ENCODE measurements around the gene CHRND. TPM values are rescaled to one million over a fixed set of nuclear protein-coding genes. Genes with fewer than 3 reads are reported as not detected.

The CHRND gene
- total RNA-seq, 1 experiment from 2014 or later, result not detected

DNA sequence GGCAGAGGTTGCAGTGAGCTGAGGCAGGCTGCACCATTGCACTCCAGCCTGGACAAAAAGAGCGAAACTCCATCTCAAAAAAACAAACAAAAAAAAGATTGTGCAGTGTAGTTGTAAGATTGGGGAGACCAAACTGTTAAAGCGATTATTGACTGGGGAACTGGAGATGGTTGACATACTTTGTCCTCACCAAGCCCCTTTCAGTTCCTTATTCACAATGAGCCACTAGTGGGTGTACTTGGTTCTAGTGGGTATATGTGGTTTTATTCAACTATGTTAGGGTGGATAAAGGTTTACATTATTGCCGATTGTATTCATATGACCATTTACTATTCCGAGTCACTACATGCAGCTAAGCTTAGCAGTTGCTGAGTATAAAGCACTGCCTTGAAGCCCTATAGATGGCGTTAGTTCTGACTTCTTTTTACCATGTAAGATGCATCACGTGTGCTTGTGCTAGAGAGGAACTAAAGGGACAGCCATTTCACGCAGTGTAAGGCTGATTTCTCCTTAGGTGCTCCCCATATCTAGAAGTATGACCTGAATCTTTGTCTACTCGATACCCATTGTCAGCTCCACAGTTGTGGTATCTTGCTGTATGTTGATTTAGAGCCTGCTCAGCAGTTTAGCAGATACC, 36.7 kb downstream of the CHRND start:
- no TSS peak for BruUV-seq (replicated peaks)
- H3K4me3 ChIP-seq (ENCODE audit: low read depth, low read length), result no peak overlapping the region
- Mint-ChIP-seq H3K36me3 (ENCODE audit: insufficient read depth, unreplicated experiment) (peaks cover 40% of the 10 kb centered on the region), H3K4me1 (ENCODE audit: low read depth, unreplicated experiment) (no peaks in the 10 kb centered on the region), H3K9me3 (ENCODE audit: unreplicated experiment) (no peaks in the 10 kb centered on the region), H3K27me3 (ENCODE audit: insufficient read depth, unreplicated experiment) (no peaks in the 10 kb centered on the region), H3K4me3 (ENCODE audit: unreplicated experiment) (no peak overlapping the region), H3K27ac (ENCODE audit: unreplicated experiment) (no peak overlapping the region)
- no peaks in the 10 kb centered on the region for H3K4me1 ChIP-seq
- DNase-seq, result no peak
- no peaks in the 10 kb centered on the region for H3K36me3 ChIP-seq (ENCODE audit: control insufficient read depth, insufficient read depth, low read length)
- H3K9me3 ChIP-seq, result no peaks in the 10 kb centered on the region
- H3K27me3 ChIP-seq (replicated peaks; ENCODE audit: control insufficient read depth, insufficient read depth, low read length), result no peaks in the 10 kb centered on the region
- intact Hi-C loops (cut with micrococcal nuclease; ENCODE audit: unreplicated experiment), result no loop called here
- ChIA-PET POLR2A (no interaction called here), CTCF (no interaction called here)
- TF ChIP-seq, protein P1, sequence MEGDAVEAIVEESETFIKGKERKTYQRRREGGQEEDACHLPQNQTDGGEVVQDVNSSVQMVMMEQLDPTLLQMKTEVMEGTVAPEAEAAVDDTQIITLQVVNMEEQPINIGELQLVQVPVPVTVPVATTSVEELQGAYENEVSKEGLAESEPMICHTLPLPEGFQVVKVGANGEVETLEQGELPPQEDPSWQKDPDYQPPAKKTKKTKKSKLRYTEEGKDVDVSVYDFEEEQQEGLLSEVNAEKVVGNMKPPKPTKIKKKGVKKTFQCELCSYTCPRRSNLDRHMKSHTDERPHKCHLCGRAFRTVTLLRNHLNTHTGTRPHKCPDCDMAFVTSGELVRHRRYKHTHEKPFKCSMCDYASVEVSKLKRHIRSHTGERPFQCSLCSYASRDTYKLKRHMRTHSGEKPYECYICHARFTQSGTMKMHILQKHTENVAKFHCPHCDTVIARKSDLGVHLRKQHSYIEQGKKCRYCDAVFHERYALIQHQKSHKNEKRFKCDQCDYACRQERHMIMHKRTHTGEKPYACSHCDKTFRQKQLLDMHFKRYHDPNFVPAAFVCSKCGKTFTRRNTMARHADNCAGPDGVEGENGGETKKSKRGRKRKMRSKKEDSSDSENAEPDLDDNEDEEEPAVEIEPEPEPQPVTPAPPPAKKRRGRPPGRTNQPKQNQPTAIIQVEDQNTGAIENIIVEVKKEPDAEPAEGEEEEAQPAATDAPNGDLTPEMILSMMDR (IDR thresholded peaks at IDR 0.05; ENCODE audit: insufficient read depth in 1 of 2, low read depth in 1 of 2, low read length in 1 of 2, severe bottlenecking in 1 of 2, unreplicated experiment in 1 of 2), result no peak

DNA sequence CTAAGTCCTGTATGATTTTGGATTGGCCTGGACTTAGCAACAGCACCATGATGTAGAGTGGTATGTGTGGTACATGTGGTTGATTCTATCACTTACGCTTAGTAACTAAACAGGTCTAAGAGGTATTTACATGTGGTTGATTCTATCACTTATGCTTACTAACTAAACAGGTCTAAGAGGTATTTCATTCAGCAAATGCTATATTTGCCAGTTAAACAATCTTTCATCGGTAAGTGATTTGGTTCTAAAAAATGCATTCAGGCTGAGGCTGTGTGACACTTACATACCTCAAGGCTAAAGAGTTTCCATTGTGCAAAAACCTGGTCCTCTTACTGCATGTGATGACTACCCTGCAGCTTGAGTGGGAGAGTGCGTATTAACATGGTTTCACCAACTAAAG, 37.6 kb downstream of the CHRND start:
- H3K36me3 Mint-ChIP-seq (ENCODE audit: insufficient read depth, unreplicated experiment), result peaks cover 39% of the 10 kb centered on the region
- intact Hi-C loops (cut with micrococcal nuclease; ENCODE audit: unreplicated experiment), result no loop called here
- H3K4me3 Mint-ChIP-seq (ENCODE audit: unreplicated experiment), result no peak overlapping the region
- H3K27me3 ChIP-seq (replicated peaks; ENCODE audit: control insufficient read depth, insufficient read depth, low read length), result no peaks in the 10 kb centered on the region
- BruUV-seq (replicated peaks), result no TSS peak
- TF ChIP-seq, protein P1 (IDR thresholded peaks at IDR 0.05; ENCODE audit: insufficient read depth in 1 of 2, low read depth in 1 of 2, low read length in 1 of 2, severe bottlenecking in 1 of 2, unreplicated experiment in 1 of 2), result no peak
- H3K4me3 ChIP-seq (ENCODE audit: low read depth, low read length), result no peak overlapping the region
- no peaks in the 10 kb centered on the region for H3K9me3 ChIP-seq
- no peak for DNase-seq
- CTCF ChIA-PET, result no interaction called here
- H3K4me1 Mint-ChIP-seq (ENCODE audit: low read depth, unreplicated experiment), result no peaks in the 10 kb centered on the region
- H3K27ac Mint-ChIP-seq (ENCODE audit: unreplicated experiment), result no peak overlapping the region
- no peaks in the 10 kb centered on the region for H3K27me3 Mint-ChIP-seq (ENCODE audit: insufficient read depth, unreplicated experiment)
- POLR2A ChIA-PET, result no interaction called here
- H3K4me1 ChIP-seq, result no peaks in the 10 kb centered on the region
- no peaks in the 10 kb centered on the region for H3K9me3 Mint-ChIP-seq (ENCODE audit: unreplicated experiment)
- no peaks in the 10 kb centered on the region; the same call in 1 of the 2 replicates for H3K36me3 ChIP-seq (ENCODE audit: control insufficient read depth, insufficient read depth, low read length)

DNA sequence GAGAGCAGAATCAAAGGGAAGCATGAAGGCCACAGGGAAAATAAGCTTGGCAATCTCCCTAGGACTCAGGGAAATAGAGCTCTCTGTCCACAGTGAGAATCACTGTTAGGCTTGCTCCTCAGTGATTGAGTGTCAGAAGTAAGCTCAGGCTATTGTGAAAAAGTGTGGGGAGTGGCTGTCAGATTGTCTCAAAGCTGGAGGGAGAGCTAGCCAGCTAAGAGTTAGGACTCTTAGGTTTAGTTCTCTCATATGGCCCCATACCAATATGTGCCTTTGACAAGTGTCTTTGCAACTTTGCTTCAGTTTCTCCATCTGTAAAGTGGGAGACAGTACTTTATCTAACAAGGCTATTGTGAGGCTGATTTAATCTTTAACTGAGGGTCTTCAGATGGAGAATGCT, 41.8 kb downstream of the CHRND start:
- Mint-ChIP-seq H3K27ac (ENCODE audit: unreplicated experiment) (no peak overlapping the region), H3K9me3 (ENCODE audit: unreplicated experiment) (no peaks in the 10 kb centered on the region), H3K4me1 (ENCODE audit: low read depth, unreplicated experiment) (no peaks in the 10 kb centered on the region), H3K36me3 (ENCODE audit: insufficient read depth, unreplicated experiment) (peaks cover 35% of the 10 kb centered on the region), H3K4me3 (ENCODE audit: unreplicated experiment) (no peak overlapping the region), H3K27me3 (ENCODE audit: insufficient read depth, unreplicated experiment) (no peaks in the 10 kb centered on the region)
- H3K27me3 ChIP-seq (replicated peaks; ENCODE audit: control insufficient read depth, insufficient read depth, low read length), result no peaks in the 10 kb centered on the region
- BruUV-seq (replicated peaks), result no TSS peak
- H3K36me3 ChIP-seq (ENCODE audit: control insufficient read depth, insufficient read depth, low read length), result peaks cover 2% of the 10 kb centered on the region
- H3K9me3 ChIP-seq, result no peaks in the 10 kb centered on the region
- CTCF ChIA-PET, result no interaction called here
- TF ChIP-seq, protein P1 (IDR thresholded peaks at IDR 0.05; ENCODE audit: insufficient read depth in 1 of 2, low read depth in 1 of 2, low read length in 1 of 2, severe bottlenecking in 1 of 2, unreplicated experiment in 1 of 2), result no peak
- intact Hi-C loops (cut with micrococcal nuclease; ENCODE audit: unreplicated experiment), result no loop called here
- POLR2A ChIA-PET, result no interaction called here
- no peak for DNase-seq
- H3K4me1 ChIP-seq, result no peaks in the 10 kb centered on the region
- H3K4me3 ChIP-seq (ENCODE audit: low read depth, low read length), result no peak overlapping the region
